ENCODE data around the gene BRINP2.

GRCh38 chr1:177131723-177132122 is 39.0 kb upstream of the BRINP2 start:
- no peak for TF ChIP-seq EP300 (IDR thresholded peaks at IDR 0.05)
- no peak for TF ChIP-seq POLR2A (IDR thresholded peaks at IDR 0.05)
- no peak for TF ChIP-seq CTCF (IDR thresholded peaks at IDR 0.05)
